Right atrium auricular region (tissue), 2 donors: ENCODE data around the gene C4orf17. TPM values are rescaled to one million over a fixed set of nuclear protein-coding genes. Genes with fewer than 3 reads are reported as not detected.

Experiments used
- total RNA-seq, 2 donors: library from RNA; depleted of rRNA; stranded (reverse); fragments of >200 nt; gene quantifications; one replicate each; pipeline ENCODE4 v1.1.0, GENCODE V29; 2016

Gene C4orf17
- total RNA-seq, 2 donors from 2014 or later: not detected

Other genes starting within 250 kb of the C4orf17 start
- gene ADH1A, start 220.0 kb upstream of the C4orf17 start, total RNA-seq: not detected
- 100 to 1,000 TPM; 111 to 477 TPM for gene ADH1B, start 189.6 kb upstream of the C4orf17 start, total RNA-seq
- 10 to 100 TPM in 1 of 2 donors, 1 to 10 TPM in 1; 4.9 to 12.0 TPM for gene ADH1C, start 158.3 kb upstream of the C4orf17 start, total RNA-seq
- gene ADH7, start 75.7 kb upstream of the C4orf17 start, total RNA-seq: not detected
- 1 to 10 TPM; 2.1 to 2.6 TPM for gene TRMT10A, start 53.0 kb downstream of the C4orf17 start, total RNA-seq
- 1 to 10 TPM in 1 of 2 donors, under 1 TPM in 1; 0.51 to 1.1 TPM for gene MTTP, start 63.8 kb downstream of the C4orf17 start, total RNA-seq
- 10 to 100 TPM in 1 of 2 donors, 1 to 10 TPM in 1; 1.2 to 23.6 TPM for gene C4orf54, start 146.8 kb downstream of the C4orf17 start, total RNA-seq